Thymus (tissue), 11 donors: Measurements from ENCODE around the gene ADAM21. TPM values are rescaled to one million over a fixed set of nuclear protein-coding genes. Genes with fewer than 3 reads are reported as not detected.
"Not testable (repeated sequence)": the region's sequence is repeated elsewhere in the genome, so short reads cannot be mapped to it uniquely, and the experiment has no call there.

Experiments
- DNase-seq, 9 donors: peaks; one replicate each; pipeline ENCODE4 v3.0.0-alpha.2; 2013; ENCODE audit warnings: low spot score in 9 of 9, low read depth in 6 of 9, missing footprints in 1 of 9
- H3K27ac ChIP-seq, 2 donors: one replicate each; pipeline ENCODE4 v1.5.1; 2013; ENCODE audit warnings: control low read depth in 1 of 2, low read depth in 1 of 2, low read length in 1 of 2, mild to moderate bottlenecking in 1 of 2, moderate library complexity in 1 of 2
- H3K27me3 ChIP-seq, 2 donors: one replicate each; pipeline ENCODE4 v1.5.1; 2013; ENCODE audit warnings: low read length in 1 of 2; ENCODE audit not compliant: control insufficient read depth in 2 of 2, insufficient read depth in 1 of 2
- H3K36me3 ChIP-seq, 2 donors: one replicate each; pipeline ENCODE4 v1.5.1; 2013; ENCODE audit warnings: low read length in 1 of 2, mild to moderate bottlenecking in 1 of 2, moderate library complexity in 1 of 2; ENCODE audit not compliant: control insufficient read depth in 2 of 2, insufficient read depth in 2 of 2
- H3K4me1 ChIP-seq, 2 donors: one replicate each; pipeline ENCODE4 v1.5.1; 2013; ENCODE audit warnings: low read length in 2 of 2; ENCODE audit not compliant: control insufficient read depth in 2 of 2, insufficient read depth in 2 of 2
- H3K4me3 ChIP-seq, 2 donors: one replicate each; pipeline ENCODE4 v1.5.1; 2013; ENCODE audit warnings: low read length in 2 of 2, control low read depth in 1 of 2, mild to moderate bottlenecking in 1 of 2
- H3K9me3 ChIP-seq, 2 donors: one replicate each; pipeline ENCODE4 v1.5.1; 2013; ENCODE audit warnings: low read length in 1 of 2, mild to moderate bottlenecking in 1 of 2; ENCODE audit not compliant: control insufficient read depth in 2 of 2, insufficient read depth in 1 of 2
- WGBS: extraction: QIAGEN DNeasy Blood & Tissue Kit; methylation state at CpG from one replicate; pipeline ENCODE4 v1.1.7; 2013; 5-methylcytosine and 5-hydroxymethylcytosine counted together
- polyA plus RNA-seq: library from polyadenylated mRNA; stranded (reverse); fragments of 200-250 nt; gene quantifications from one replicate; pipeline ENCODE4 v1.2.3, GENCODE V29; 2013
- total RNA-seq: library from RNA; stranded (reverse); fragments of 120-200 nt; gene quantifications from one replicate; pipeline ENCODE4 v1.2.4, GENCODE V29; 2013
- donor health status: healthy.

Gene ADAM21
- total and polyA plus RNA-seq, 2 donors = 0.05 to 0.09 TPM

DNA sequence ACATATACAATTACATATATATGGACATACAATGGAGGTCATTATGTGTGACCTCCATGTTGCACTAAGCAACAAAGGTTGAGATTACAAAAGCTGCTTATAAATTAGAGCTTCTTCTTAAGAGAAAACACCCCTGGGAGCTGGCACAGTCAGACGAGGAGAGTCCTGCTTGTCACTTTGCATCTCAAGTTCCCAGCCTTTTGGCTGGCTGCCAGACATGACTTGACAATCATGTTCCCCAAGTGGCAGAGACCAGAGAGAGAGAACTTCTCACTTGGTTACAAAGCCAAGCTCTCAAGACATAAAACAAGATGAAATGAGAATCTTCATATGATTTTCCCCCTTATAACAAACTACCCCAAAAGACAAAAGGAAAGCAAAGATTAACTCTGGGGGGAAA, 26.6 kb upstream of the ADAM21 start:
- Histone ChIP-seq H3K9me3 (no peaks in the 10 kb centered on the region), H3K36me3 (no peaks in the 10 kb centered on the region), H3K27ac (no peak overlapping the region), H3K4me1 (no peaks in the 10 kb centered on the region), H3K27me3 (no peaks in the 10 kb centered on the region), H3K4me3 (no peak overlapping the region)
- no peak for DNase-seq
- WGBS = 2% methylated on average over 1 of the region's 1 CpG

DNA sequence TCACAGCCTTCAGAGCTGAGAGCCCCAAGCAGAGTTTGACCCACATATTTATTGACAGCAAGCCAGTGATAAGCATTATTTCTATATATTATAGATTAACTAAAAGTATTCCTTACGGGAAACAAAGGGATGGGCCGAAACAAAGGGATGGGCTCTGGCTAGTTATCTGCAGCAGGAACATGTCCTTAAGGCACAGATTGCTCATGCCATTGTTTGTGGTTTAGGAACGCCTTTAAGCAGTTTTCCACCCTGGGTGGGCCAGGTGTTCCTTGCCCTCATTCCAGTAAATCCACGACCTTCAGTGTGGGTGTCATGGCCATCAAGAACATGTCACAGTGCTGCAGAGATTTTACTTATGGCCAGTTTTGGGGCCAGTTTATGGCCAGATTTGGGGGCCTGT, 25.4 kb upstream of the ADAM21 start:
- not testable (repeated sequence) for H3K9me3 ChIP-seq, H3K4me3 ChIP-seq, H3K4me1 ChIP-seq, H3K36me3 ChIP-seq, H3K27ac ChIP-seq, DNase-seq, H3K27me3 ChIP-seq
- 86% methylated on average over 4 of the region's 4 CpGs for WGBS

GRCh38 chr14:70436867-70437266, 15.1 kb upstream of the ADAM21 start:
- H3K4me3 ChIP-seq = no peak overlapping the region
- no peaks in the 10 kb centered on the region for H3K4me1 ChIP-seq
- H3K27ac ChIP-seq = no peak overlapping the region
- no peaks in the 10 kb centered on the region for H3K36me3 ChIP-seq
- peaks cover 0 to 3% of the 10 kb centered on the region in 2 donors for H3K9me3 ChIP-seq
- no peaks in the 10 kb centered on the region for H3K27me3 ChIP-seq
- no peak for DNase-seq
- 61% methylated on average over 4 of the region's 4 CpGs for WGBS

DNA sequence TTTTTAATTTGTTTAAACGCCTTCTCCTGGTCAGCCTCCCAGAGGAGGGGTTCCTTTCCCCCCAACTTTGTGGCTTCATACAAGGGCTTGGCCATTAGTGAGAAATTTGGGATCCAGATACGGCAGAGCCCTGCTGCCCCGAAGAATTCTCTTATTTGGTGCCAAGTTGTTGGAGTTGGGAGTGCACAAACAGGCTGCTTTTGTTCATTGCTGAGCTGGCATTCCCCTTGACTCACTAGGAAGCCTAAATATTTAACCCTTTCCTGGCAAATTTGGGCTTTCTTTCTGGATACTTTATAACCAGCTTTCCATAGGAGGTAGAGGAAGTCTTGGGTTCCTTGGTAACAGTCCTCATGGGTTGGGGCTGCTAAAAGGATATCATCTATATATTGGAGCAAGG, 10.3 kb upstream of the ADAM21 start:
- no peak overlapping the region for H3K27ac ChIP-seq
- no peak overlapping the region for H3K4me3 ChIP-seq
- 91% methylated on average over 3 of the region's 3 CpGs for WGBS
- no peak for DNase-seq
- H3K9me3 ChIP-seq = peaks cover 2 to 11% of the 10 kb centered on the region in 2 donors
- H3K36me3 ChIP-seq = no peaks in the 10 kb centered on the region
- no peaks in the 10 kb centered on the region for H3K4me1 ChIP-seq
- no peaks in the 10 kb centered on the region for H3K27me3 ChIP-seq

DNA sequence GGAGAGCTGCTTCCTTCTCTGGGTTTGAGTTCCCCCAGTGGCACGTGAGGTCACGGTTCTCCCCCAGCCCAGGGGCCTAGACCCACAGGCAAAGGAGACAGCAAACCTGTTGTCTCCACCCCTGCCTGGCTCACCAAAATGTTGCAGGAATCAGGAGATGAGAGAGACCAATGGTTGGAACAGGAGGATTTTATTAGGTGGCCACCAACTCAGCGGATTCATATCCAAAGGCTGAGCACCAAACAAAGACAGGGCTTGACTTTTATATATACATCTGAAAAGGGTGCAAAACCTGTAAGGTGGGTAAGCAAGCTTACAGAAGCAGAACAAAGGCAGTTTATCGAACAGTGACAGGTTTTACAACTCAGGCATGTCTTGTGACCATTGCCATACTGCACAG, 9.2 kb upstream of the ADAM21 start:
- Histone ChIP-seq H3K4me3 (no peak overlapping the region), H3K4me1 (no peaks in the 10 kb centered on the region), H3K9me3 (peaks cover 2 to 11% of the 10 kb centered on the region in 2 donors), H3K27me3 (no peaks in the 10 kb centered on the region), H3K27ac (no peak overlapping the region), H3K36me3 (no peaks in the 10 kb centered on the region)
- WGBS = 96% methylated on average over 4 of the region's 4 CpGs
- no peak for DNase-seq

DNA sequence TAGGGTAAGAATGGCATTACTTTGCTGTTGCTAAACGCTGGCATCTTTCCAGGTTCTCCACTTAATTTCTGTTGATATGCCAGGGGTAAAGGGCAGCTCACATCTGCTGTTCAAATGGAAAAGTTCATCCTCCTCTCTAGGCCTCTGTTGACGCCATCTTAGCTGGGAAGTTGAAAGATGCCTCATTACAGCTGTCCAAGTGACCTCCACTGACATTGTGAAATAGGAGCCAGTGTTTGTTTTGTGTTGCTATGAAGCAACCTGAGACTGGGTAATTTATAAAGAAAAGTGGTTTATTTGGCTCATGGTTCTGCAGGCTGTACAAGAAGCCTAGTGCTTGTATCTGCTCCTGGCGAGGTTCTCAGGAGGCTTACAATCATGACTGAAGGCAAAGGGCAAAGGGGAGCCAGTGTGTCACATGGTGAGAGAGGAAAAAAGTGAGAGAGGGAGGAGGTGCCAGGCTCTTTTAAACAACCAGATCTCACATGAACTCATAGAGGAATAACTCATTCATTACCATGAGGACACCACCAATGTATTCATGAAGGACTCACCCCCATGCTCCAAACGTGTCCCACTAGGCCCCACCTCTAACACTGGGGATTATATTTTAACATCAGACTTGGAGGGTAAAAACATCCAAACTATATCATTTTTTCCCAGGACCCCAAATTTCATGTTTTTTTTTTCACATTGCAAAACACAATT, 3.2 kb upstream of the ADAM21 start:
- Histone ChIP-seq H3K4me3 (no peak overlapping the region), H3K36me3 (no peaks in the 10 kb centered on the region), H3K9me3 (no peaks in the 10 kb centered on the region), H3K27me3 (no peaks in the 10 kb centered on the region), H3K4me1 (no peaks in the 10 kb centered on the region), H3K27ac (no peak overlapping the region)
- 88% methylated on average over 4 of the region's 4 CpGs for WGBS
- DNase-seq = no peak

- WGBS = 21% methylated on average over 1 of the region's 1 CpG
- no peaks in the 10 kb centered on the region for H3K27me3 ChIP-seq
- H3K4me3 ChIP-seq = no peak overlapping the region
- no peak for DNase-seq
- no peaks in the 10 kb centered on the region for H3K9me3 ChIP-seq
- no peaks in the 10 kb centered on the region for H3K36me3 ChIP-seq
- no peaks in the 10 kb centered on the region for H3K4me1 ChIP-seq
- no peak overlapping the region for H3K27ac ChIP-seq
Observed at GRCh38 chr14:70454731-70455130, 2.8 kb downstream of the ADAM21 start.

DNA sequence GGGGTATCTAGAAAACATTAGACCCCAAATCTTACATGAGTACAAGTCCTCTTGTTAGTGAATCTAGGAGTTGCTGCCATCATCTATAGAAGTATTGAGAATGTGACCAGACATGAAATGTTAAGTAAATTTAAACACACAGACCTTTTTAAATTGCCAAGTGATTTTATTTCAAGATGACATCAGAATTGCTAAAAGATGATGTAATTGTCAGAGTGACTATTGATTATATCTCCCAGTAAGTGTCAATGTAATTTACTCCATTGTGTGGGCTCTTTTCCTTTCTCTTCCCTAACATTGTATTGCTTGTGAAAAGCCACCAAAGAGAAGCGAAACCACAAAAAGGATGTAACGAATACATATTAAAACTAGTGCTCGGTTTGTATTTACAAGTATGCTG, 16.8 kb downstream of the ADAM21 start:
- DNase-seq = no peak
- 85% methylated on average over 3 of the region's 3 CpGs for WGBS
- H3K4me1 ChIP-seq = no peaks in the 10 kb centered on the region

GRCh38 chr14:70470863-70471563, 19.0 kb downstream of the ADAM21 start:
- H3K36me3 ChIP-seq, H3K4me3 ChIP-seq, H3K27ac ChIP-seq, DNase-seq, H3K9me3 ChIP-seq, H3K4me1 ChIP-seq, H3K27me3 ChIP-seq: not testable (repeated sequence)
- 98% methylated on average over 8 of the region's 8 CpGs for WGBS

More for the DNA sequence above, 16.8 kb downstream of the ADAM21 start:
- Histone ChIP-seq H3K9me3 (no peaks in the 10 kb centered on the region), H3K36me3 (no peaks in the 10 kb centered on the region), H3K27ac (no peak overlapping the region), H3K4me3 (no peak overlapping the region), H3K27me3 (no peaks in the 10 kb centered on the region)
